HepG2 (cell line): Measurements from ENCODE around the gene CPPED1.

Experiments used
- BHLHE40 ChIP-seq: IDR thresholded peaks from 2 replicates; pipeline ENCODE4 v1.6.1; 2011; ENCODE audit warnings: low read length, improper control_type of control experiment
- GTF3A ChIP-seq: sonication (generic); formaldehyde crosslinking; conservative IDR thresholded peaks from 2 replicates; pipeline ENCODE4 v1.4.0; 2020; ENCODE audit warnings: mild to moderate bottlenecking, missing genetic modification reagents
- ZNF547 ChIP-seq: sonication (generic); formaldehyde crosslinking; IDR thresholded peaks from 2 replicates; pipeline ENCODE4 v1.5.1; 2020; ENCODE audit warnings: mild to moderate bottlenecking, missing genetic modification reagents

GRCh38 chr16:12628536-12628935 is 175.2 kb downstream of the CPPED1 start:
- TF ChIP-seq ZNF547 (no peak), BHLHE40 (no peak), GTF3A (CRISPR knock-in tag) (no peak)
